Epidermal melanocyte (primary cell): ENCODE results near the gene FGB.
"Not testable (repeated sequence)": the region's sequence is repeated elsewhere in the genome, so short reads cannot be mapped to it uniquely, and the experiment has no call there.

Experiments used
- DNase-seq: peaks from one replicate; pipeline ENCODE4 v3.0.0; 2011; ENCODE audit warnings: low spot score; ENCODE audit not compliant: insufficient read length

FGB gene

DNA sequence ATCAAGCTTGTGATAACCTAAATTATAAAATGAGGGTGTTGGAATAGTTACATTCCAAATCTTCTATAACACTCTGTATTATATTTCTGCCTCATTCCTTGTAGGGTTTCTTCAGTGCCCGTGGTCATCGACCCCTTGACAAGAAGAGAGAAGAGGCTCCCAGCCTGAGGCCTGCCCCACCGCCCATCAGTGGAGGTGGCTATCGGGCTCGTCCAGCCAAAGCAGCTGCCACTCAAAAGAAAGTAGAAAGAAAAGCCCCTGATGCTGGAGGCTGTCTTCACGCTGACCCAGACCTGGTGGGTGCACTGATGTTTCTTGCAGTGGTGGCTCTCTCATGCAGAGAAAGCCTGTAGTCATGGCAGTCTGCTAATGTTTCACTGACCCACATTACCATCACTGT is 2.9 kb downstream of the FGB start:
- no peak for DNase-seq

GRCh38 chr4:154566639-154567204 is 3.9 kb downstream of the FGB start:
- DNase-seq: no peak

GRCh38 chr4:154569028-154569427 is 6.2 kb downstream of the FGB start:
- DNase-seq: no peak

DNA sequence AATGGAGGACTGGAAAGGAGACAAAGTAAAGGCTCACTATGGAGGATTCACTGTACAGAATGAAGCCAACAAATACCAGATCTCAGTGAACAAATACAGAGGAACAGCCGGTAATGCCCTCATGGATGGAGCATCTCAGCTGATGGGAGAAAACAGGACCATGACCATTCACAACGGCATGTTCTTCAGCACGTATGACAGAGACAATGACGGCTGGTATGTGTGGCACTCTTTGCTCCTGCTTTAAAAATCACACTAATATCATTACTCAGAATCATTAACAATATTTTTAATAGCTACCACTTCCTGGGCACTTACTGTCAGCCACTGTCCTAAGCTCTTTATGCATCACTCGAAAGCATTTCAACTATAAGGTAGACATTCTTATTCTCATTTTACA is 6.8 kb downstream of the FGB start:
- no peak for DNase-seq

- DNase-seq: no peak
These were observed 10.5 kb downstream of the FGB start for GRCh38 chr4:154573190-154573870.

GRCh38 chr4:154574311-154574710 is 11.5 kb downstream of the FGB start:
- DNase-seq: no peak

- DNase-seq: no peak
These were observed 14.5 kb downstream of the FGB start for GRCh38 chr4:154577324-154577723.

DNA sequence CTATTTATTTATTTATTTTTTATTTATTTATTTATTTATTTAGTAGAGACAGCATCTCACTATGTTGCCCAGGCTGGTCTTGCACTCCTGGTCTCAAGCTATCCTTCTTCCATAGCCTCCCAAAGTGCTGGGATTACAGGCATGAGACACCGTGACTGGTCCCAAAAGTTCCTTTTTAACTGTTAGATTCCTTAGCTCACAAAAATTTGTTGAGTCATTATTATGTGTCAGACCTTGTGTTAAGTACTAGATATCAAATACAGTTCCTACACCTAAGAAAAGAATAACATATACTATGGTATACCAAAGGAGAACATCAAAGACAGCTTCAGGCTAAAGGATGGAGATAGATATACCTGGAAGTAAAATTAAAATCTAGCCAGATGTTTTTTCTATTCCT is 16.1 kb downstream of the FGB start:
- no peak for DNase-seq

DNA sequence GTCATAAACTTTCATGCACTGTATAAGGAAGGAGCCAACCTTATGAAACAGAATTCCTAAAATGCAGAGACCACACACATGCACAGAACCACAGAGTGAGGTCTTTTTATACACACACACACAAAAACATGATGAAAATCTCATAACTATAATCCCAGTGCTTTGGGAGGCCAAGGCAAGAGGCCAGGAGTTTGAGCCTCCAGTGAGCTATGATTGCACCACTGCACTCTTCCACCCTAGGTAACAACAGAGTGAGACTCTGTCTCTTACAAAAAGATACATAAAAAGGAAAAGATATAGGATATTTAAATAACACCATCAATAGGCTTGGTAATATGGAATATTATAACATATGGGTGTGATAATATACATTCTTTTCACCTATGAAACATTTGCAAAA is 17.1 kb downstream of the FGB start:
- DNase-seq: no peak

- DNase-seq: no peak
These were observed 19.9 kb downstream of the FGB start for GRCh38 chr4:154582723-154583122.

DNA sequence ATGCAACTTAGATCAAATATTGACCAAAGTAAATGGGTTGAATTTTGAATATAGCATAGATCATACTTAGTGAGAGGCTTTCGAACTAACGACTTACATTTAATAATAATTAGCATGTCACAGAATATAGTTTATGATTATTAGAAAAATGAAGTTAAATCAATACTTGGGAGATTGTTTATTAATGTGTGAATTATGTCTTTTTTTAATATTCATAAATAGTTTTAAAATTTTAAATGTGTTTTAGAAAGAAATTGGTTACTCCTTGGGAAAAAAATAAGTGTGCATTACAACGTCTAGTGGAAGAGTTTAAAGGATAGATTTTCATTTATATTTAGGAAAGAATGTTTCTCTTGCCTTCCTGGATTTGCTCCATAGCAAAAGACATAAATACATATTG is 20.4 kb downstream of the FGB start:
- DNase-seq: no peak

GRCh38 chr4:154583677-154584076 is 20.9 kb downstream of the FGB start:
- no peak for DNase-seq

DNA sequence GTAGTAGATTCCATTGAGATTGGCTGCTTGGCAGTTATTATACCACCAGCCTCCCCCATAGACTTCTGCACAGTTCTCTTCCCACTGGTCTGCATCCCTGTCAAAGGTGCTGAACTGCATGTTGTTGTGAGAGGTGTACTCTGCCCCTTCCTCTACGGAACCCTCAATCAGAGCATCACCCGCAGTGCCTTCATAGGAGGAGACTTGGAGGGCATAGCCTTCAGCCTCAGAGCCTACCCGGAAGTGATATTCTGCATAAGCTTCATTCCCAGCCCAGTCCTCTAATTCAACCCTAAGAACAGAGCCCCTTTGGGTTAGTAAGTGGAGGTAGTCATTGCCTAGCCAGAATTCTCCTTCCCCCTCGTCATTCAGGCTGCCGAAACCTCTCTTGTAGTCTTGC is 21.4 kb downstream of the FGB start:
- DNase-seq: no peak

DNA sequence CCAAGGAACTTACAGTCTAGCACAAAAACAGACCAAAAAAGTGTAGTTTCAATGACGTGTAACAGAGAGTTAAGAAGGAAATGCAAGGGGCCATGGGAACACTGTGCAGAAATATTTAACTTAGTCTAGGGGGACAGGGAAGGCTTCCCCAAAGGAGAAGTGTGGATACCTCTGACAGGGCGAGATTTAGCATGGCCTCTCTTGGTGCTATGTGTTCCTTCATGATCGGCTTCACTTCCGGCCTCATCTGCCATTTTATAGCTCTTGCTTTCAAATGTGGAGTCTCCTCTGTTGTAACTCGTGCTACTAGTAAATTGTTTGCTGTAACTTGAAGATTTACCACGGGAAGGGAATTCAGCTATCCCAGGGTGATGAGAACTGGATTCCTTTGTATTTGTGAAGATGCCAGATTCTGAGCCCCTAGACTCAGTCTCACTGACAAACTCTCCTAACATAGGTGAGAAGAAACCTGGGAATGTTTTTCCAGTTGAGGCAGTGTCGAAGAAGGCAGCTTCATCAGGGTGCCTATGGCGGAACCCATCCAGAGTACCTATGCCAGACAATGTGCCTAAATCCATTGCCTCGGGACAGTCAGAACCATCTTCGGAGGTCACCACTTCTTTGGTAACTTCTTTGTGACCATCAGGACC is 22.7 kb downstream of the FGB start:
- DNase-seq: no peak

GRCh38 chr4:154586296-154587033 is 23.7 kb downstream of the FGB start:
- no peak for DNase-seq

DNA sequence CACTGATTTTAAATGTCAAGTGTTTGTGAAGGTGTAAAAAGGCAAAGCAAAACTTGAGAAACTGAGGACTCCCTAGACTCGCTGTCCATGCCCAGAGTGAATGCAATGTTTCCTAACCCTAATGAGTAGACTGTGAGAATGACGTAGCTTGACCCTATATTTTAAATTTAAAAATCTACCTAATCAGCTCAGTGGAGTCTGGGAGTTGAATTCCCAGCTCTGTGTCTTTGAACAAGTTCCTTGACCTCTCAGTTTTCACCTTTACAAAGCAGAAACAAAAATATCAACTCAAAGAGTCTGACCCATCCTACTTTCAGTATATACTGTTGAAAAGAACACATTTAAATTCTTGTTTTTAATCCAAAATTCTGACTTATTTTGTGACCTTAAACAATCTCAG is 25.4 kb downstream of the FGB start:
- DNase-seq: no peak

GRCh38 chr4:154589296-154590197 is 26.7 kb downstream of the FGB start:
- DNase-seq: no peak

DNA sequence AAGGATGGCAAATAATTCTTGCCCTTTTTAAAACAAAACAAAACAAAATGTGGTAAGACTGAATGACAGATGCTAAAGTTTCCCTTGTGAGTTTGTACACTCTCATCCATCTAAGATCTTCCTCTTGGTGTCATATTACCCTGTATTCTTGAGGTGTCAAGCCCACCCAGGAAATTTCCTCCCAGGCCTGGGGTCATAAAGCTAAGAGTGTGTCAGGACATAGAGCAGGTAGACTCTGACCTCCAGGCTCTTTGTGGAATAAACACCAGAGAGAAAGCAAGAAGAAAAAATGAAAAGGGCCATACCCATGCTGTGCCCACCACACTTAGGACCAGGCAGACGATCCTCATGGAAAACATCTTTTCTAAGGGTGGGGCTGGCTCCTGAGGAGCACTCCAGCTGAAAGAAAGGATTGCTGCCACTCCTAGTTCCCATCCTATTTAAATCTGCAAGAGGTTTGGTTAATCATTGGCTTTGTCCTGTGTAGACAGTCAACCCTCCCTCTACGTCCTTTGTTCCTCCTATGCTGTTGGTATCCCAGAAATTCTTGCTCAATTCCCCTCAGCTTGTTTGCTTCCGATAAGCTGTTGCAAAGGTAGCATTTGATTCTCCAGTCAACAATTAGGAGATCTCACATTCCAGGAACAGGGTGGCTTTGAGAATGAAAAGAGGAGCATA is 27.7 kb downstream of the FGB start, which contains the start of gene FGA:
Gene FGA, minus strand, starts transcription at position 414 of the 678 bp plus-strand sequence. Its CDS starts 55 bp downstream, at position 359.
- no peak for DNase-seq

GRCh38 chr4:154591890-154592289 is 29.1 kb downstream of the FGB start:
- DNase-seq: no peak

GRCh38 chr4:154593868-154594267 is 31.1 kb downstream of the FGB start:
- no peak for DNase-seq

GRCh38 chr4:154594343-154594742 is 31.5 kb downstream of the FGB start:
- not testable (repeated sequence) for DNase-seq
